ENCODE data around the gene TEX29. TPM values are rescaled to one million over a fixed set of nuclear protein-coding genes. Genes with fewer than 3 reads are reported as not detected.

TEX29 gene
- total and polyA plus RNA-seq, 10 of the 15 experiments (the other 5 are each of a cell fraction or from before 2014, with no cell fraction given), result 0.14 to 0.30 (median 0.22) TPM; not detected in 7

DNA sequence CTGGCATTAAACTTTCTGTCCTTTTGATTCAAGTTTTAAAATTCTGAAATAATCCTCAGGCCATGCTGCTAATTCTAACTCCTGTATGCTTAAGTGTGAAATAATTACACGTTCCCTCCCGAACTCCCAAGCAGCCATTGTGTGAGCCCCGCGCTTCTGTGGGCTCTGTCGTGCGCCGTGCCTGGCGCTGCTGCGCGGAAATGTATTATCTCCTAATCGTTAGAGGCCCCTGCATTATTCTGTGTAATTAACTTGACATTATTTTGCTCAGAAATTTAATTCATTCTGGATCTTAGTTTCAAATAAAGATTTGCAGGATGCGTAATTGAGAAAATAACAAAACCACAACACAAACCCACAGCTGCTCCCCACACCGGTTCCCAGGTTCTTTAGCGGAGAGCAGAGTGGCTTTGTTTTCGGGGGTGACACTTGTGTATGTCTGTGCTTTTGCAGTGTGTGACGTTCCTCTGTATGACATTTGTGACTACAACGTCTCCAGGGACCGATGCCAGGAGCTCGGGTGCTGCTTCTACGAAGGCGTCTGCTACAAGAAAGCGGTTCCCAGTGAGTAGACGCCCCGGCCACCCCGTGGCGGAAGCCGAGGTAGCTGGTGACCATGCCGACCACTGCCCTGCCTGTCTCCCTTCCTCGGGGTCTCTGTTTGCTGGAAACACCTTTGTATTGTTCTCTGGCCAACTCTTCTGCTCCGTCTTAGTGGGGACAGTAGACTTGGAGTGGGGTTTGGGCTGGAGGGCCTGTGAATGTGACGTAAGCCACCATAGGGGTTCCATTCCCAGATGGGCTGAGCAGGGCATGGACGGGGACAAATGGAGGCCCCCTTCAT is 7.5 kb downstream of the TEX29 start:
- in situ Hi-C loops (cut with MboI) (no loop called here), intact Hi-C loops (cut with micrococcal nuclease; ENCODE audit: unreplicated experiment) (no loop called here)
- H3K9me3 ChIP-seq (replicated peaks; ENCODE audit: control insufficient read depth, insufficient read depth, low read length), result no peaks in the 10 kb centered on the region; the same call in 2 of the 3 replicates
- 72% methylated on average over 32 of the region's 32 CpGs for WGBS (ENCODE audit: insufficient coverage, insufficient replicate concordance, low lambda C conversion rate, missing lambda C conversion rate)
- POLR2A ChIA-PET, result no interaction called here
- H2AFZ ChIP-seq (ENCODE audit: control insufficient read depth, low read depth, low read length), result no peak overlapping the region
- H3K4me1 ChIP-seq (ENCODE audit: control insufficient read depth, insufficient read depth, low read length), result no peaks in the 10 kb centered on the region; the same call in 1 of the 2 replicates
- DNase-seq (ENCODE audit: low read depth, low spot score) (no peak), ATAC-seq (no peak), FAIRE-seq (no peak)
- TF ChIP-seq TCF7 (IDR thresholded peaks at IDR 0.05; ENCODE audit: borderline replicate concordance), result no peak
- no peak for TF ChIP-seq SMAD1 (IDR thresholded peaks at IDR 0.05; ENCODE audit: low read depth, partially characterized antibody)
- no peak for TF ChIP-seq SMC3 (IDR thresholded peaks at IDR 0.05; ENCODE audit: borderline replicate concordance, low read length)
- no peak for TF ChIP-seq EZH2 (IDR thresholded peaks at IDR 0.05; ENCODE audit: borderline replicate concordance, control insufficient read depth, low read depth, low read length)
- TF ChIP-seq EED (IDR thresholded peaks at IDR 0.05; ENCODE audit: low read depth), result no peak
- SMC1A ChIA-PET (ENCODE audit: uncharacterized antibody, unreplicated experiment), result no interaction called here
- no peaks in the 10 kb centered on the region for H3K36me3 ChIP-seq (ENCODE audit: control insufficient read depth in 2 of 2, insufficient read depth in 2 of 2, low read length in 1 of 2)
- no peaks in the 10 kb centered on the region for H3K27me3 ChIP-seq (replicated peaks in 1 of 2; ENCODE audit: control insufficient read depth in 2 of 2, insufficient read depth in 2 of 2, low read length in 1 of 2)
- no TSS peak for BruUV-seq (replicated peaks)
- H3K9ac ChIP-seq (ENCODE audit: control insufficient read depth, insufficient read depth, low read length), result no peak overlapping the region
- RAD21 ChIA-PET (ENCODE audit: unreplicated experiment), result no interaction called here
- H4K20me1 ChIP-seq (ENCODE audit: control insufficient read depth, insufficient read depth), result no peaks in the 10 kb centered on the region
- H3K4me2 ChIP-seq (ENCODE audit: control insufficient read depth, insufficient read depth), result no peak overlapping the region
- H3K27ac ChIP-seq (ENCODE audit: control insufficient read depth, insufficient read depth), result no peak overlapping the region
- H3K4me3 ChIP-seq, result no peak overlapping the region
- CTCF ChIA-PET, result no interaction called here
- no peaks in the 10 kb centered on the region for H3K79me2 ChIP-seq (ENCODE audit: control insufficient read depth, insufficient read depth, low read length)

DNA sequence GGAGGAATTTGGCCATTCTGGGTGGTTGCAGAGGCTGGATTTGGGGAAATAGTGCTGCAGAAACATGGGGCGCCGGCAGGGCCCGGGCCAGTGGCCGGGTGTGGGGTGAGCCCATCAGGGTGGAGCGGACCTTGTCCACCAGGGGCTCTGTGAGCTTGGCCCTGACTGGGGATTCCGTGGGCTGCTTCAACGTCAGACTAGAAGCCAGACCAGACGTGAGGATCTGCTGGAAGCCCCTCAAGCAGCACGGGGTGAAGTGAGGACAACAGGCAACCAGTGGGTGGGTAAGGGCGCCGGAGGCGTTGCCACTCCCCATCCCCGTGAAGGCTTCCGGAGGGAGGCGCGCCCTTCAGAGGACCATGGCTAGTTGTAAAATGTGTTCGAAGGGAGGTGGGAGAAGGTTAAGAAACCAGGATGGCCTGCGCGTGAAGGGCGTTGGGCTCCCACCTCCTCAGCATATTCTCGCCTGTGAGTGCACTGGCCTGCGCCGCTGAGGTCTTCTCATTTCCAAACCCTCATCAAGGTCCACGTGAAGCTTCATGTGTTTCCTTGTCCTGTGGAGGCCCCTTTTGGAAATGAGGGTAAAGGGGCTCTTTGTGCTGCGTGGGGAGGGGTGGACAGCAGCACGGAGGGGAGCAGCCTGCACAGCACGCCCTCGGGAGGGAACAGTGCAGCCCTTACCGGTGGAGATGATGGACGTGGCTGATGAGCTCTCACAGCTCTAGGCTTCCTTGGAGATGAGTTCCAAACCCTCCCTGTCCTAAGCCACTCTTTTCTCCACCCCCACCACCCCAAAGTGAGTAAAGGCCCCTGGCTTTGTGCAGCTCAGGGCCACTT is 8.3 kb downstream of the TEX29 start:
- Histone ChIP-seq H3K9ac (ENCODE audit: control insufficient read depth, insufficient read depth, low read length) (no peak overlapping the region), H4K20me1 (ENCODE audit: control insufficient read depth, insufficient read depth) (no peaks in the 10 kb centered on the region), H3K4me2 (ENCODE audit: control insufficient read depth, insufficient read depth) (no peak overlapping the region), H3K9me3 (replicated peaks; ENCODE audit: control insufficient read depth, insufficient read depth, low read length) (no peaks in the 10 kb centered on the region; the same call in 2 of the 3 replicates), H3K4me3 (no peak overlapping the region), H3K27ac (ENCODE audit: control insufficient read depth, insufficient read depth) (no peak overlapping the region), H3K27me3 (replicated peaks in 1 of 2; ENCODE audit: control insufficient read depth in 2 of 2, insufficient read depth in 2 of 2, low read length in 1 of 2) (no peaks in the 10 kb centered on the region), H3K79me2 (ENCODE audit: control insufficient read depth, insufficient read depth, low read length) (no peaks in the 10 kb centered on the region), H3K36me3 (ENCODE audit: control insufficient read depth in 2 of 2, insufficient read depth in 2 of 2, low read length in 1 of 2) (no peaks in the 10 kb centered on the region), H3K4me1 (ENCODE audit: control insufficient read depth, insufficient read depth, low read length) (no peaks in the 10 kb centered on the region; the same call in 1 of the 2 replicates), H2AFZ (ENCODE audit: control insufficient read depth, low read depth, low read length) (no peak overlapping the region)
- ChIA-PET SMC1A (ENCODE audit: uncharacterized antibody, unreplicated experiment) (no interaction called here), CTCF (no interaction called here), RAD21 (ENCODE audit: unreplicated experiment) (no interaction called here), POLR2A (no interaction called here)
- intact Hi-C loops (cut with micrococcal nuclease; ENCODE audit: unreplicated experiment) (no loop called here), in situ Hi-C loops (cut with MboI) (no loop called here)
- 67% methylated on average over 28 of the region's 30 CpGs for WGBS (ENCODE audit: insufficient coverage, insufficient replicate concordance, low lambda C conversion rate, missing lambda C conversion rate)
- ATAC-seq (no peak), FAIRE-seq (no peak), DNase-seq (ENCODE audit: low read depth, low spot score) (no peak)
- BruUV-seq (replicated peaks), result no TSS peak
- no peak for TF ChIP-seq POLR2AphosphoS2 (IDR thresholded peaks at IDR 0.05; ENCODE audit: low read depth, low read length)
- no peak for TF ChIP-seq NFYA (IDR thresholded peaks at IDR 0.05; ENCODE audit: borderline replicate concordance, low read depth, low read length)
- TF ChIP-seq, protein P1, sequence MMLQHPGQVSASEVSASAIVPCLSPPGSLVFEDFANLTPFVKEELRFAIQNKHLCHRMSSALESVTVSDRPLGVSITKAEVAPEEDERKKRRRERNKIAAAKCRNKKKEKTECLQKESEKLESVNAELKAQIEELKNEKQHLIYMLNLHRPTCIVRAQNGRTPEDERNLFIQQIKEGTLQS (IDR thresholded peaks at IDR 0.05; ENCODE audit: borderline replicate concordance, extremely low read depth, low read depth, low read length), result no peak
- TF ChIP-seq, protein P2, sequence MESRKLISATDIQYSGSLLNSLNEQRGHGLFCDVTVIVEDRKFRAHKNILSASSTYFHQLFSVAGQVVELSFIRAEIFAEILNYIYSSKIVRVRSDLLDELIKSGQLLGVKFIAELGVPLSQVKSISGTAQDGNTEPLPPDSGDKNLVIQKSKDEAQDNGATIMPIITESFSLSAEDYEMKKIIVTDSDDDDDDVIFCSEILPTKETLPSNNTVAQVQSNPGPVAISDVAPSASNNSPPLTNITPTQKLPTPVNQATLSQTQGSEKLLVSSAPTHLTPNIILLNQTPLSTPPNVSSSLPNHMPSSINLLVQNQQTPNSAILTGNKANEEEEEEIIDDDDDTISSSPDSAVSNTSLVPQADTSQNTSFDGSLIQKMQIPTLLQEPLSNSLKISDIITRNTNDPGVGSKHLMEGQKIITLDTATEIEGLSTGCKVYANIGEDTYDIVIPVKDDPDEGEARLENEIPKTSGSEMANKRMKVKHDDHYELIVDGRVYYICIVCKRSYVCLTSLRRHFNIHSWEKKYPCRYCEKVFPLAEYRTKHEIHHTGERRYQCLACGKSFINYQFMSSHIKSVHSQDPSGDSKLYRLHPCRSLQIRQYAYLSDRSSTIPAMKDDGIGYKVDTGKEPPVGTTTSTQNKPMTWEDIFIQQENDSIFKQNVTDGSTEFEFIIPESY (IDR thresholded peaks at IDR 0.05), result no peak
- no peak for TF ChIP-seq BHLHE40 (IDR thresholded peaks at IDR 0.05; ENCODE audit: borderline replicate concordance in 1 of 2, low read depth in 2 of 2, low read length in 1 of 2)
- TF ChIP-seq MTA2 (IDR thresholded peaks at IDR 0.05; ENCODE audit: low read depth), result no peak
- no peak for TF ChIP-seq SMAD1 (IDR thresholded peaks at IDR 0.05; ENCODE audit: low read depth, partially characterized antibody)
- TF ChIP-seq, protein P3, sequence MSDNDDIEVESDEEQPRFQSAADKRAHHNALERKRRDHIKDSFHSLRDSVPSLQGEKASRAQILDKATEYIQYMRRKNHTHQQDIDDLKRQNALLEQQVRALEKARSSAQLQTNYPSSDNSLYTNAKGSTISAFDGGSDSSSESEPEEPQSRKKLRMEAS (IDR thresholded peaks at IDR 0.05; ENCODE audit: low read depth, low read length), result no peak

All from GM12878 (cell line).